NCI-H1694 (cell line): ENCODE measurements around the gene CABP7.
"Not testable (repeated sequence)": the region's sequence is repeated elsewhere in the genome, so short reads cannot be mapped to it uniquely, and the experiment has no call there.

Experiments
- DNase-seq: peaks from one replicate; lab custom pipeline; 2025; lab: John Stamatoyannopoulos, UW

Gene CABP7

GRCh38 chr22:29748248-29748893 is 28.6 kb downstream of the CABP7 start:
- no peak for DNase-seq

GRCh38 chr22:29750029-29750428 is 30.2 kb downstream of the CABP7 start:
- DNase-seq, result no peak

- no peak for DNase-seq
Observed at GRCh38 chr22:29750559-29751538, 31.0 kb downstream of the CABP7 start.

GRCh38 chr22:29751669-29752068 is 31.9 kb downstream of the CABP7 start:
- no peak for DNase-seq

- DNase-seq, result no peak
Observed at GRCh38 chr22:29753808-29754657, 34.2 kb downstream of the CABP7 start.

- not testable (repeated sequence) for DNase-seq
Observed at GRCh38 chr22:29754658-29755395, 35.0 kb downstream of the CABP7 start.

- no peak for DNase-seq
Observed at GRCh38 chr22:29755889-29756288, 36.1 kb downstream of the CABP7 start.

GRCh38 chr22:29756341-29756740 is 36.5 kb downstream of the CABP7 start:
- DNase-seq, result no peak

GRCh38 chr22:29757096-29757495 is 37.3 kb downstream of the CABP7 start:
- no peak for DNase-seq

- no peak for DNase-seq
Observed at GRCh38 chr22:29758068-29758622, 38.3 kb downstream of the CABP7 start.

- DNase-seq, result no peak
Observed at GRCh38 chr22:29758959-29759358, 39.2 kb downstream of the CABP7 start.

GRCh38 chr22:29762263-29762662 is 42.5 kb downstream of the CABP7 start:
- no peak for DNase-seq

- DNase-seq, result no peak
Observed at GRCh38 chr22:29765905-29766631, 46.3 kb downstream of the CABP7 start.

- DNase-seq, result peak; percentile 86
Observed at GRCh38 chr22:29766632-29767170, 46.9 kb downstream of the CABP7 start, which contains the start of gene ZMAT5. ZMAT5 (minus strand) TSS chr22:29767007; CDS start chr22:29748544, 18,463 bp downstream.

- DNase-seq, result peak; percentile 82
Observed at GRCh38 chr22:29767171-29768051, 47.6 kb downstream of the CABP7 start, which contains the start of gene UQCR10. UQCR10 (plus strand) TSS chr22:29767369; CDS start chr22:29767399, 30 bp downstream.

GRCh38 chr22:29768052-29768693 is 48.4 kb downstream of the CABP7 start:
- no peak for DNase-seq

- no peak for DNase-seq
Observed at GRCh38 chr22:29769723-29770321, 50.0 kb downstream of the CABP7 start.

- DNase-seq, result peak; percentile 34
Observed at GRCh38 chr22:29772170-29772641, 52.4 kb downstream of the CABP7 start.
